PC-3 (cell line): ENCODE data around the gene PPP1CB. TPM values are rescaled to one million over a fixed set of nuclear protein-coding genes. Genes with fewer than 3 reads are reported as not detected.

Experiments
- ATAC-seq: fragments of 200-7000 bp; cut with Tn5 transposase; 2 replicates; pipeline ENCODE4 v1.9.1; 2020; ENCODE audit warnings: mild to moderate bottlenecking, moderate library complexity
- BruUV-seq: library from RNA; stranded (reverse); fragments of 400-500 nt; replicated peaks from 2 replicates; lab custom pipeline; 2021; lab: Mats Ljungman, UMichigan
- CTCF ChIA-PET: fragments of 300-600 bp; sonication (Branson Sonifier 250); formaldehyde crosslinking; loops from one replicate; lab custom pipeline; 2022; ENCODE audit warnings: antibody characterized with exemption; lab: Charles Lee
- POLR2A ChIA-PET: fragments of 300-600 bp; sonication (Branson Sonifier 250); formaldehyde crosslinking; loops from one replicate; lab custom pipeline; 2022; ENCODE audit warnings: antibody characterized with exemption; ENCODE audit not compliant: unreplicated experiment; lab: Charles Lee
- DNase-seq: peaks from one replicate; pipeline ENCODE4 v3.0.0-alpha.2; 2015
- H2AFZ ChIP-seq: fragments of 300-600 bp; sonication (generic); 2 replicates; pipeline ENCODE4 v1.6.0; 2016; ENCODE audit warnings: antibody characterized with exemption, low read length
- H3F3A ChIP-seq: fragments of 300-600 bp; sonication (generic); one replicate; pipeline ENCODE4 v1.6.0; 2017; ENCODE audit warnings: antibody characterized with exemption, low read length, control low read depth, mild to moderate bottlenecking; ENCODE audit not compliant: unreplicated experiment
- H3K27ac ChIP-seq: fragments of 300-600 bp; sonication (generic); 2 replicates; pipeline ENCODE4 v1.5.1; 2016; ENCODE audit warnings: mild to moderate bottlenecking, low read length
- H3K27me3 ChIP-seq: fragments of 300-600 bp; sonication (generic); 2 replicates; pipeline ENCODE4 v1.6.1; 2016; ENCODE audit warnings: low read length, mixed read lengths
- H3K36me3 ChIP-seq: fragments of 300-600 bp; sonication (generic); 2 replicates; pipeline ENCODE4 v1.6.1; 2016; ENCODE audit warnings: low read depth, mixed run types, low read length, mixed read lengths
- H3K4me1 ChIP-seq: fragments of 300-600 bp; sonication (generic); 2 replicates; pipeline ENCODE4 v1.5.1; 2016; ENCODE audit warnings: low read length; ENCODE audit not compliant: insufficient read depth
- H3K4me2 ChIP-seq: fragments of 300-600 bp; sonication (generic); 2 replicates; pipeline ENCODE4 v1.6.0; 2016; ENCODE audit warnings: low read length
- H3K4me3 ChIP-seq: fragments of 300-600 bp; sonication (generic); 2 replicates; pipeline ENCODE4 v1.5.1; 2016; ENCODE audit warnings: mild to moderate bottlenecking, low read length, mixed read lengths
- H3K79me2 ChIP-seq: fragments of 300-600 bp; sonication (generic); 2 replicates; pipeline ENCODE4 v1.6.1; 2017; ENCODE audit warnings: low read length, mixed read lengths
- H3K9ac ChIP-seq: fragments of 300-600 bp; sonication (generic); 2 replicates; pipeline ENCODE4 v1.6.0; 2016; ENCODE audit warnings: mild to moderate bottlenecking, low read length
- H3K9me2 ChIP-seq: fragments of 300-600 bp; sonication (generic); replicated peaks from 2 replicates; pipeline ENCODE4 v1.6.1; 2016; ENCODE audit warnings: mixed run types, low read length, mixed read lengths
- H3K9me3 ChIP-seq: fragments of 300-600 bp; sonication (generic); 2 replicates; pipeline ENCODE4 v1.6.1; 2016; ENCODE audit warnings: low read length, mixed read lengths
- H4K20me1 ChIP-seq: fragments of 300-600 bp; sonication (generic); 2 replicates; pipeline ENCODE4 v1.6.1; 2016; ENCODE audit warnings: low read length, mixed read lengths
- EZH2 ChIP-seq: fragments of 300-600 bp; sonication (generic); IDR thresholded peaks from one replicate; pipeline ENCODE4 v1.6.1; 2017; ENCODE audit warnings: antibody characterized with exemption, mild to moderate bottlenecking, low read length; ENCODE audit not compliant: unreplicated experiment
- EZH2phosphoT487 ChIP-seq: fragments of 300-600 bp; sonication (generic); IDR thresholded peaks from 2 replicates; pipeline ENCODE4 v1.6.1; 2018; ENCODE audit warnings: mild to moderate bottlenecking, antibody characterized with exemption, low read length, borderline replicate concordance
- intact Hi-C: fragments of 100-400 bp; cut with micrococcal nuclease; formaldehyde crosslinking; loops from 2 replicates; pipeline ENCODE4 v1.9.0; 2023
- total RNA-seq: library from RNA; depleted of rRNA; stranded (reverse); fragments of >200 nt; gene quantifications from 2 replicates; pipeline ENCODE4 v1.2.3, GENCODE V29; 2014
- TF ChIP-seq, protein P1 (sequence below): fragments of 300-600 bp; sonication (generic); conservative IDR thresholded peaks from 2 replicates; pipeline ENCODE4 v1.5.1; 2017; ENCODE audit warnings: antibody characterized with exemption, low read depth, mild to moderate bottlenecking, low read length

Gene PPP1CB
- total RNA-seq, 1 experiment from 2014 or later: 84.2 TPM

- peak; percentile 81 for DNase-seq
- POLR2A ChIA-PET: interaction anchor here (0.6 to 1.0 kb wide), 3 partner anchors 12 to 86 kb away, joined by 4 to 7 read pairs (median 6); no protein-coding TSS in a partner anchor
Observed at GRCh38 chr2:28729698-28730097, 21.9 kb upstream of the PPP1CB start.

GRCh38 chr2:28730641-28731146 is 20.9 kb upstream of the PPP1CB start:
- H3K4me1 ChIP-seq: peaks cover 25% of the 10 kb centered on the region
- H3K79me2 ChIP-seq: no peaks in the 10 kb centered on the region
- H3K4me2 ChIP-seq: no peak overlapping the region
- no peak overlapping the region for H3K27ac ChIP-seq
- H3K9ac ChIP-seq: no peak overlapping the region
- POLR2A ChIA-PET: interaction anchor here (0.7 kb wide), 1 partner anchor 97 kb away, joined by 22 read pairs; no protein-coding TSS in a partner anchor
- intact Hi-C loops: loop anchor here (2.0 kb wide), 1 partner anchor 16 kb away; no protein-coding TSS in a partner anchor
- H3K9me2 ChIP-seq: no peaks in the 10 kb centered on the region
- TF ChIP-seq, protein P1, sequence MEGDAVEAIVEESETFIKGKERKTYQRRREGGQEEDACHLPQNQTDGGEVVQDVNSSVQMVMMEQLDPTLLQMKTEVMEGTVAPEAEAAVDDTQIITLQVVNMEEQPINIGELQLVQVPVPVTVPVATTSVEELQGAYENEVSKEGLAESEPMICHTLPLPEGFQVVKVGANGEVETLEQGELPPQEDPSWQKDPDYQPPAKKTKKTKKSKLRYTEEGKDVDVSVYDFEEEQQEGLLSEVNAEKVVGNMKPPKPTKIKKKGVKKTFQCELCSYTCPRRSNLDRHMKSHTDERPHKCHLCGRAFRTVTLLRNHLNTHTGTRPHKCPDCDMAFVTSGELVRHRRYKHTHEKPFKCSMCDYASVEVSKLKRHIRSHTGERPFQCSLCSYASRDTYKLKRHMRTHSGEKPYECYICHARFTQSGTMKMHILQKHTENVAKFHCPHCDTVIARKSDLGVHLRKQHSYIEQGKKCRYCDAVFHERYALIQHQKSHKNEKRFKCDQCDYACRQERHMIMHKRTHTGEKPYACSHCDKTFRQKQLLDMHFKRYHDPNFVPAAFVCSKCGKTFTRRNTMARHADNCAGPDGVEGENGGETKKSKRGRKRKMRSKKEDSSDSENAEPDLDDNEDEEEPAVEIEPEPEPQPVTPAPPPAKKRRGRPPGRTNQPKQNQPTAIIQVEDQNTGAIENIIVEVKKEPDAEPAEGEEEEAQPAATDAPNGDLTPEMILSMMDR: no peak
- TF ChIP-seq EZH2: no peak
- no peak for TF ChIP-seq EZH2phosphoT487
- H4K20me1 ChIP-seq: no peaks in the 10 kb centered on the region
- DNase-seq (no peak), ATAC-seq (no peak)
- BruUV-seq: no TSS peak
- CTCF ChIA-PET: no interaction called here
- no peak overlapping the region for H2AFZ ChIP-seq
- H3K9me3 ChIP-seq: no peaks in the 10 kb centered on the region
- H3F3A ChIP-seq: no peaks in the 10 kb centered on the region
- no peaks in the 10 kb centered on the region for H3K36me3 ChIP-seq
- no peaks in the 10 kb centered on the region for H3K27me3 ChIP-seq
- no peak overlapping the region for H3K4me3 ChIP-seq

More at GRCh38 chr2:28729698-28730097, 21.9 kb upstream of the PPP1CB start:
- H3K9me2 ChIP-seq: no peaks in the 10 kb centered on the region
- intact Hi-C loops: loop anchor here (2.0 kb wide), 1 partner anchor 17 kb away; no protein-coding TSS in a partner anchor
- no peaks in the 10 kb centered on the region for H3K27me3 ChIP-seq
- no peak overlapping the region for H2AFZ ChIP-seq
- TF ChIP-seq EZH2phosphoT487 (no peak), EZH2 (no peak)
- TF ChIP-seq, protein P1: no peak
- H3K27ac ChIP-seq: peak overlapping the region; percentile 46
- peak; percentile 96 for ATAC-seq
- H3F3A ChIP-seq: no peaks in the 10 kb centered on the region
- H3K4me2 ChIP-seq: peak overlapping the region; percentile 51
- peaks cover 25% of the 10 kb centered on the region for H3K4me1 ChIP-seq
- H3K9ac ChIP-seq: no peak overlapping the region
- BruUV-seq: no TSS peak
- no peaks in the 10 kb centered on the region for H3K9me3 ChIP-seq
- no peaks in the 10 kb centered on the region for H4K20me1 ChIP-seq
- H3K36me3 ChIP-seq: no peaks in the 10 kb centered on the region
- CTCF ChIA-PET: interaction anchor here (0.6 kb wide), 1 partner anchor 80 kb away, joined by 6 read pairs; no protein-coding TSS in a partner anchor
- H3K4me3 ChIP-seq: no peak overlapping the region
- no peaks in the 10 kb centered on the region for H3K79me2 ChIP-seq

- Histone ChIP-seq H3K27me3 (no peaks in the 10 kb centered on the region), H3K4me3 (no peak overlapping the region), H3K79me2 (no peaks in the 10 kb centered on the region), H3K9ac (no peak overlapping the region), H3K36me3 (no peaks in the 10 kb centered on the region), H3K9me2 (no peaks in the 10 kb centered on the region), H4K20me1 (no peaks in the 10 kb centered on the region), H3K9me3 (no peaks in the 10 kb centered on the region), H2AFZ (no peak overlapping the region), H3K4me1 (peaks cover 8% of the 10 kb centered on the region), H3F3A (no peaks in the 10 kb centered on the region), H3K27ac (no peak overlapping the region), H3K4me2 (no peak overlapping the region)
- DNase-seq (no peak), ATAC-seq (no peak)
- POLR2A ChIA-PET: no interaction called here
- TF ChIP-seq, protein P1: no peak
- CTCF ChIA-PET: no interaction called here
- intact Hi-C loops: no loop called here
- BruUV-seq: no TSS peak
Observed at GRCh38 chr2:28735511-28735910, 16.1 kb upstream of the PPP1CB start.
